Testis (tissue), 2 donors: ENCODE measurements around the gene TAF5L.
"Not testable (repeated sequence)": the region's sequence is repeated elsewhere in the genome, so short reads cannot be mapped to it uniquely, and the experiment has no call there.

Experiments
- POLR2A ChIP-seq: fragments of 450-650 bp; IDR thresholded peaks from one replicate; pipeline ENCODE4 v1.6.1; 2017; ENCODE audit warnings: antibody characterized with exemption, mild to moderate bottlenecking, moderate library complexity
- TF ChIP-seq, protein P1 (sequence below), 3 experiments: fragments of 450-650 bp in 2 of 3; fragments of 200-600 bp in 1 of 3; sonication (generic) in 1 of 3; IDR thresholded peaks; one replicate each; pipeline ENCODE4 v1.5.1; 2016 to 2019; ENCODE audit warnings: antibody characterized with exemption in 3 of 3, mild to moderate bottlenecking in 2 of 3, moderate library complexity in 1 of 3

DNA sequence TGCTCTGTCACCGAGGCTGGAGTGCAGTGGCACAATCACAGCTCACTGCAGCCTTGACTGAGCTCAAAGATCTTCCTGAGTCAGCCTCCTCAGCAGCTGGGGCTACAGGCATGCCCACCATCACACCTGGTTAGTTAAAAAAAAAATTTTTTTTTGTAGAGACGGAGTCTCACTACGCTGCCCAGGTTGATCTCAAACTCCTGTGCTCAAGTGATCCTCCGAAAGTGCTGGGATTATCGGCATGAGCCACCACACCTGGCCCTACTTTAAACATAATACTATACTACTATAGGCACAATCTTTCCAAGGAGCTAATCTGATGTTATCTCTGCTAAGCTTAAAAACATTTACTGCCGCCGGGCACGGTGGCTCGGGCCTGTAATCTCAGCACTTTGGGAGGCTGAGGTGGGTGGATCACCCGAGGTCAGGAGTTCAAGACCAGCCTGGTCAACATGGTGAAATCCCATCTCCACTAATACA lies 3.2 kb downstream of the TAF5L start:
- TF ChIP-seq, protein P1, sequence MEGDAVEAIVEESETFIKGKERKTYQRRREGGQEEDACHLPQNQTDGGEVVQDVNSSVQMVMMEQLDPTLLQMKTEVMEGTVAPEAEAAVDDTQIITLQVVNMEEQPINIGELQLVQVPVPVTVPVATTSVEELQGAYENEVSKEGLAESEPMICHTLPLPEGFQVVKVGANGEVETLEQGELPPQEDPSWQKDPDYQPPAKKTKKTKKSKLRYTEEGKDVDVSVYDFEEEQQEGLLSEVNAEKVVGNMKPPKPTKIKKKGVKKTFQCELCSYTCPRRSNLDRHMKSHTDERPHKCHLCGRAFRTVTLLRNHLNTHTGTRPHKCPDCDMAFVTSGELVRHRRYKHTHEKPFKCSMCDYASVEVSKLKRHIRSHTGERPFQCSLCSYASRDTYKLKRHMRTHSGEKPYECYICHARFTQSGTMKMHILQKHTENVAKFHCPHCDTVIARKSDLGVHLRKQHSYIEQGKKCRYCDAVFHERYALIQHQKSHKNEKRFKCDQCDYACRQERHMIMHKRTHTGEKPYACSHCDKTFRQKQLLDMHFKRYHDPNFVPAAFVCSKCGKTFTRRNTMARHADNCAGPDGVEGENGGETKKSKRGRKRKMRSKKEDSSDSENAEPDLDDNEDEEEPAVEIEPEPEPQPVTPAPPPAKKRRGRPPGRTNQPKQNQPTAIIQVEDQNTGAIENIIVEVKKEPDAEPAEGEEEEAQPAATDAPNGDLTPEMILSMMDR (IDR thresholded peaks at IDR 0.05), result not testable (repeated sequence)
- TF ChIP-seq POLR2A, result not testable (repeated sequence)
